OCI-LY7 (cell line): ENCODE results near the gene SMAD6. TPM values are rescaled to one million over a fixed set of nuclear protein-coding genes. Genes with fewer than 3 reads are reported as not detected.

Source experiments
- BruUV-seq: library from RNA; stranded (reverse); fragments of 400-500 nt; replicated peaks from 2 replicates; lab custom pipeline; 2021; lab: Mats Ljungman, UMichigan
- CTCF ChIA-PET: fragments of 300-600 bp; sonication (Branson Sonifier 250); formaldehyde crosslinking; loops from one replicate; lab custom pipeline; 2022; ENCODE audit warnings: antibody characterized with exemption; ENCODE audit not compliant: unreplicated experiment; lab: Charles Lee
- POLR2A ChIA-PET: fragments of 300-600 bp; sonication (Branson Sonifier 250); formaldehyde crosslinking; loops from one replicate; lab custom pipeline; 2022; ENCODE audit warnings: antibody characterized with exemption; lab: Charles Lee
- DNase-seq: peaks from one replicate; pipeline ENCODE4 v3.0.0-alpha.2; 2015; ENCODE audit warnings: low spot score
- H2AFZ ChIP-seq: fragments of 200-600 bp; sonication (generic), shearing (Covaris generic); 2 replicates; pipeline ENCODE4 v1.6.1; 2014; ENCODE audit warnings: mild to moderate bottlenecking, antibody characterized with exemption, low read length, moderate library complexity
- H3K27ac ChIP-seq: fragments of 200-600 bp; sonication (generic); 2 replicates; pipeline ENCODE4 v1.5.1; 2014; ENCODE audit warnings: mixed run types, low read depth, mild to moderate bottlenecking, moderate library complexity, low read length, inconsistent platforms; ENCODE audit not compliant: poor library complexity, severe bottlenecking
- H3K36me3 ChIP-seq: fragments of 200-600 bp; sonication (generic); 2 replicates; pipeline ENCODE4 v1.6.1; 2014; ENCODE audit warnings: mild to moderate bottlenecking, antibody characterized with exemption, low read length, moderate library complexity, mixed read lengths; ENCODE audit not compliant: insufficient read depth
- H3K4me1 ChIP-seq: fragments of 200-600 bp; sonication (generic); 2 replicates; pipeline ENCODE4 v1.5.1; 2014; ENCODE audit warnings: mild to moderate bottlenecking, low read length; ENCODE audit not compliant: insufficient read depth, poor library complexity, severe bottlenecking
- H3K4me2 ChIP-seq: fragments of 200-600 bp; sonication (generic); 2 replicates; pipeline ENCODE4 v1.6.1; 2014; ENCODE audit warnings: mild to moderate bottlenecking, low read length
- H3K4me3 ChIP-seq: fragments of 200-600 bp; sonication (generic); 2 replicates; pipeline ENCODE4 v1.5.1; 2014; ENCODE audit warnings: mild to moderate bottlenecking, low read depth, low read length; ENCODE audit not compliant: poor library complexity, severe bottlenecking
- H3K79me2 ChIP-seq: fragments of 200-600 bp; sonication (generic); 2 replicates; pipeline ENCODE4 v1.6.1; 2016; ENCODE audit warnings: low read depth, mild to moderate bottlenecking, low read length, moderate library complexity, mixed read lengths; ENCODE audit not compliant: insufficient read depth
- H3K9me2 ChIP-seq: fragments of 200-600 bp; sonication (generic); 2 replicates; pipeline ENCODE4 v1.6.1; 2016; ENCODE audit warnings: mild to moderate bottlenecking, low read length, mixed read lengths; ENCODE audit not compliant: insufficient read depth
- H3K9me3 ChIP-seq: fragments of 200-600 bp; sonication (generic); 2 replicates; pipeline ENCODE4 v1.6.1; 2014; ENCODE audit warnings: mild to moderate bottlenecking, mixed run types, low read length, mixed read lengths
- H4K20me1 ChIP-seq: fragments of 200-600 bp; sonication (generic); 2 replicates; pipeline ENCODE4 v1.6.1; 2014; ENCODE audit warnings: mild to moderate bottlenecking, antibody characterized with exemption, low read length, moderate library complexity, mixed read lengths; ENCODE audit not compliant: insufficient read depth
- CTCF ChIP-seq: fragments of 200-600 bp; sonication (generic); conservative IDR thresholded peaks from 2 replicates; pipeline ENCODE4 v1.5.1; 2014; ENCODE audit warnings: mild to moderate bottlenecking, antibody characterized with exemption, low read length, moderate library complexity, mixed read lengths
- EZH2phosphoT487 ChIP-seq: fragments of 200-600 bp; sonication (generic); IDR thresholded peaks from 2 replicates; pipeline ENCODE4 v1.6.1; 2018; ENCODE audit warnings: low read depth, borderline replicate concordance, mild to moderate bottlenecking, mixed run types, antibody characterized with exemption, low read length, moderate library complexity, mixed read lengths
- intact Hi-C: fragments of 100-400 bp; cut with micrococcal nuclease; formaldehyde crosslinking; loops from one replicate; pipeline ENCODE4 v1.10.0; 2022; ENCODE audit not compliant: unreplicated experiment
- total RNA-seq, 2 experiments: library from RNA; depleted of rRNA in 1 of 2; stranded (reverse); fragments of >200 nt in 1 of 2; shearing (Covaris generic) in 1 of 2; gene quantifications; 2 replicates each; pipeline ENCODE4 v1.2.3, GENCODE V29; 2014 to 2022

The SMAD6 gene
- total RNA-seq, 2 experiments from 2014 or later: 14.6 to 16.1 TPM

- H3K36me3 ChIP-seq: no peaks in the 10 kb centered on the region
- intact Hi-C loops: no loop called here
- ChIA-PET POLR2A (no interaction called here), CTCF (no interaction called here)
- TF ChIP-seq EZH2phosphoT487 (no peak), CTCF (no peak)
- no peak overlapping the region for H3K27ac ChIP-seq
- BruUV-seq: no TSS peak
- H3K79me2 ChIP-seq: no peaks in the 10 kb centered on the region
- no peak overlapping the region for H3K4me3 ChIP-seq
- H4K20me1 ChIP-seq: no peaks in the 10 kb centered on the region
- no peak for DNase-seq
- H3K4me1 ChIP-seq: no peaks in the 10 kb centered on the region
- H3K9me3 ChIP-seq: no peaks in the 10 kb centered on the region
- H3K9me2 ChIP-seq: no peaks in the 10 kb centered on the region
- H2AFZ ChIP-seq: no peak overlapping the region
- H3K4me2 ChIP-seq: no peak overlapping the region
Observed at GRCh38 chr15:66801266-66801665, 99.2 kb downstream of the SMAD6 start.

- H3K27ac ChIP-seq: no peak overlapping the region
- no peaks in the 10 kb centered on the region for H3K9me3 ChIP-seq
- H3K9me2 ChIP-seq: no peaks in the 10 kb centered on the region
- H2AFZ ChIP-seq: no peak overlapping the region
- no TSS peak for BruUV-seq
- POLR2A ChIA-PET: interaction anchor here (0.5 kb wide), 1 partner anchor 250 kb away, joined by 4 read pairs; no protein-coding TSS in a partner anchor
- no peaks in the 10 kb centered on the region for H3K4me1 ChIP-seq
- H4K20me1 ChIP-seq: no peaks in the 10 kb centered on the region
- no peak overlapping the region for H3K4me3 ChIP-seq
- H3K79me2 ChIP-seq: no peaks in the 10 kb centered on the region
- CTCF ChIA-PET: no interaction called here
- intact Hi-C loops: no loop called here
- DNase-seq: no peak
- no peak overlapping the region for H3K4me2 ChIP-seq
- no peaks in the 10 kb centered on the region for H3K36me3 ChIP-seq
- TF ChIP-seq CTCF: no peak
- TF ChIP-seq EZH2phosphoT487: no peak
Observed at GRCh38 chr15:66802025-66803001, 100.3 kb downstream of the SMAD6 start.
